ENCODE measurements around the gene EXOC6. TPM values are rescaled to one million over a fixed set of nuclear protein-coding genes. Genes with fewer than 3 reads are reported as not detected.
A peak's percentile ranks its signal among the peaks of the same experiment; 100 is the strongest.

EXOC6 gene
- polyA plus RNA-seq, 1 donor (not counting 4 experiments of a cell fraction or from before 2014, with no cell fraction given): 1.2 TPM

DNA sequence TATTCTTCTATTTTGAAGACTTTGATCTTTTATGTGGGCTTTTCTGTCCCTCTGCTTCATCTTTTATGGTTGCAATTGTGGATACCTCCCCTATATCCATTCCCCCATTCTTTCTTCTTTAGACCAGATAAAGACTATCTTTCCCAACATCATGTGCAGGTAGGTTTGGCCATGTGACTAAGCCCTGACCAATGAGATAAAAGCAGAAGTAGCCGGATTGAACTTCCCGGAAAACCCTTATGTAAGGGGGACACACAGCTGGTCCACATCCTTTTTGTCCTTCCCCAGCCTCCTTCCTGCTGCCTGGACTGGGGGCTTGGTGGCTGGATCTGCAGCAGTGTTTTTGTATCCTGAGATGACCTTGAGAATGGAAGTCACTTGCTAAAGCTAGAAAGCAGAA is 33.5 kb upstream of the EXOC6 start:
- no peak overlapping the region for H3K27ac ChIP-seq (ENCODE audit: control insufficient read depth, insufficient read depth, low read length)
- no peaks in the 10 kb centered on the region for H3K27me3 ChIP-seq (ENCODE audit: control insufficient read depth, extremely low read depth, insufficient read depth, low read length)
- no peaks in the 10 kb centered on the region for H3K36me3 ChIP-seq (ENCODE audit: control insufficient read depth in 2 of 2, extremely low read depth in 1 of 2, insufficient read depth in 2 of 2, low read length in 2 of 2)
- no peak overlapping the region for H3K4me2 ChIP-seq (ENCODE audit: control insufficient read depth, extremely low read depth, insufficient read depth, low read depth, low read length)
- no peaks in the 10 kb centered on the region for H3K4me1 ChIP-seq (ENCODE audit: control insufficient read depth, extremely low read depth, insufficient read depth, low read length)
- H2AFZ ChIP-seq (ENCODE audit: control insufficient read depth, low read length): no peak overlapping the region
- H3K79me2 ChIP-seq (ENCODE audit: control insufficient read depth, insufficient read depth, low read length): no peaks in the 10 kb centered on the region
- no peak for DNase-seq (ENCODE audit: low read depth, low spot score)
- no peak for TF ChIP-seq EZH2 (IDR thresholded peaks at IDR 0.05; ENCODE audit: low read length)
- TF ChIP-seq, protein P1, sequence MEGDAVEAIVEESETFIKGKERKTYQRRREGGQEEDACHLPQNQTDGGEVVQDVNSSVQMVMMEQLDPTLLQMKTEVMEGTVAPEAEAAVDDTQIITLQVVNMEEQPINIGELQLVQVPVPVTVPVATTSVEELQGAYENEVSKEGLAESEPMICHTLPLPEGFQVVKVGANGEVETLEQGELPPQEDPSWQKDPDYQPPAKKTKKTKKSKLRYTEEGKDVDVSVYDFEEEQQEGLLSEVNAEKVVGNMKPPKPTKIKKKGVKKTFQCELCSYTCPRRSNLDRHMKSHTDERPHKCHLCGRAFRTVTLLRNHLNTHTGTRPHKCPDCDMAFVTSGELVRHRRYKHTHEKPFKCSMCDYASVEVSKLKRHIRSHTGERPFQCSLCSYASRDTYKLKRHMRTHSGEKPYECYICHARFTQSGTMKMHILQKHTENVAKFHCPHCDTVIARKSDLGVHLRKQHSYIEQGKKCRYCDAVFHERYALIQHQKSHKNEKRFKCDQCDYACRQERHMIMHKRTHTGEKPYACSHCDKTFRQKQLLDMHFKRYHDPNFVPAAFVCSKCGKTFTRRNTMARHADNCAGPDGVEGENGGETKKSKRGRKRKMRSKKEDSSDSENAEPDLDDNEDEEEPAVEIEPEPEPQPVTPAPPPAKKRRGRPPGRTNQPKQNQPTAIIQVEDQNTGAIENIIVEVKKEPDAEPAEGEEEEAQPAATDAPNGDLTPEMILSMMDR (optimal IDR thresholded peaks at IDR 0.05 in 1 of 3, IDR thresholded peaks at IDR 0.05 in 1 of 3, conservative IDR thresholded peaks at IDR 0.05 in 1 of 3; ENCODE audit: extremely low read depth in 1 of 3, insufficient read depth in 2 of 3, low read length in 3 of 3): no peak
- H4K20me1 ChIP-seq (ENCODE audit: control insufficient read depth, extremely low read depth, insufficient read depth, low read length): no peaks in the 10 kb centered on the region
- no peak overlapping the region for H3K9ac ChIP-seq (ENCODE audit: control insufficient read depth, extremely low read depth, insufficient read depth, low read length)
- no peaks in the 10 kb centered on the region for H3K9me3 ChIP-seq (ENCODE audit: control insufficient read depth, low read depth, low read length)
- no peak for FAIRE-seq
- no peaks in the 10 kb centered on the region for H3K9me1 ChIP-seq (ENCODE audit: control insufficient read depth, extremely low read depth, insufficient read depth, low read length)
- H3K4me3 ChIP-seq (ENCODE audit: control insufficient read depth in 2 of 3, extremely low read depth in 1 of 3, insufficient read depth in 2 of 3, low read depth in 1 of 3, low read length in 3 of 3): no peak overlapping the region
- dilution Hi-C loops (cut with MboI; ENCODE audit: extremely low pct_ligation_motif_present, low sequenced_read_pairs): no loop called here

DNA sequence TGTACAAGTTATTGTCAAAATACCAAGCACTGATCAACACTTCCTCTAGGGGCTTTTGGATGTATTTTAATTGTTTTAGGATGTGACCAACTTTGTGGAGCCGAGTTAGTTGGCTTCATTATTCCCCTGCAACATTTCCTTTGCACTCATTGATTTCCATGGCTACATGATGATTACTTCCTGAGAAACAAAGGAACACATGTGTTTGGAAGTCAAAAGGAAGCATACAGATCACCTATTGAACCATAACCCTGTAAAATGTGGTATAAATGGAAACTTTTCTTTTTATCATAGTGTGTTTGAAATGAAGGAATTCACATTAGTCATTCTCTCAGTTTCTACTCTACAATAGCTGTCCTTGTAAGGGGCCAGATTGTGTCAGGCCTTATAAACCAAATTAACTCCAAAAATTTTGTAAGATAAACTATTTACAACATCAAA is 32.2 kb upstream of the EXOC6 start:
- TF ChIP-seq EZH2 (IDR thresholded peaks at IDR 0.05; ENCODE audit: low read length): no peak
- TF ChIP-seq, protein P1 (optimal IDR thresholded peaks at IDR 0.05 in 1 of 3, IDR thresholded peaks at IDR 0.05 in 1 of 3, conservative IDR thresholded peaks at IDR 0.05 in 1 of 3; ENCODE audit: extremely low read depth in 1 of 3, insufficient read depth in 2 of 3, low read length in 3 of 3): no peak
- H3K4me3 ChIP-seq (ENCODE audit: control insufficient read depth in 2 of 3, extremely low read depth in 1 of 3, insufficient read depth in 2 of 3, low read depth in 1 of 3, low read length in 3 of 3): no peak overlapping the region
- H3K36me3 ChIP-seq (ENCODE audit: control insufficient read depth in 2 of 2, extremely low read depth in 1 of 2, insufficient read depth in 2 of 2, low read length in 2 of 2): no peaks in the 10 kb centered on the region
- FAIRE-seq (peak; percentile 34), DNase-seq (ENCODE audit: low read depth, low spot score) (no peak)
- H4K20me1 ChIP-seq (ENCODE audit: control insufficient read depth, extremely low read depth, insufficient read depth, low read length): no peaks in the 10 kb centered on the region
- no peak overlapping the region for H2AFZ ChIP-seq (ENCODE audit: control insufficient read depth, low read length)
- no peaks in the 10 kb centered on the region for H3K9me3 ChIP-seq (ENCODE audit: control insufficient read depth, low read depth, low read length)
- no peaks in the 10 kb centered on the region for H3K79me2 ChIP-seq (ENCODE audit: control insufficient read depth, insufficient read depth, low read length)
- H3K9me1 ChIP-seq (ENCODE audit: control insufficient read depth, extremely low read depth, insufficient read depth, low read length): no peaks in the 10 kb centered on the region
- no peak overlapping the region for H3K9ac ChIP-seq (ENCODE audit: control insufficient read depth, extremely low read depth, insufficient read depth, low read length)
- no peaks in the 10 kb centered on the region for H3K4me1 ChIP-seq (ENCODE audit: control insufficient read depth, extremely low read depth, insufficient read depth, low read length)
- H3K4me2 ChIP-seq (ENCODE audit: control insufficient read depth, extremely low read depth, insufficient read depth, low read depth, low read length): no peak overlapping the region
- dilution Hi-C loops (cut with MboI; ENCODE audit: extremely low pct_ligation_motif_present, low sequenced_read_pairs): no loop called here
- H3K27ac ChIP-seq (ENCODE audit: control insufficient read depth, insufficient read depth, low read length): no peak overlapping the region
- no peaks in the 10 kb centered on the region for H3K27me3 ChIP-seq (ENCODE audit: control insufficient read depth, extremely low read depth, insufficient read depth, low read length)
